Neuronal stem cell (in vitro differentiated cells): Measurements from ENCODE around the gene HOXA5.

Experiments
- DNase-seq: peaks from one replicate; pipeline ENCODE4 v3.0.0-alpha.2; 2013; ENCODE audit warnings: low spot score
- H2AFZ ChIP-seq: one replicate; pipeline ENCODE4 v1.6.1; 2013; ENCODE audit warnings: mild to moderate bottlenecking, low read length, inconsistent platforms
- H2AK5ac ChIP-seq: 2 replicates; pipeline ENCODE4 v1.6.1; 2013; ENCODE audit warnings: low read depth, mild to moderate bottlenecking, inconsistent platforms, low read length, moderate library complexity, mixed read lengths
- H2BK120ac ChIP-seq: 2 replicates; pipeline ENCODE4 v1.6.1; 2013; ENCODE audit warnings: low read depth, mild to moderate bottlenecking, inconsistent platforms, low read length, moderate library complexity, mixed read lengths
- H2BK12ac ChIP-seq: one replicate; pipeline ENCODE4 v1.6.1; 2013; ENCODE audit warnings: low read length, inconsistent platforms
- H2BK15ac ChIP-seq: 2 replicates; pipeline ENCODE4 v1.6.1; 2013; ENCODE audit warnings: mild to moderate bottlenecking, low read length, inconsistent platforms, mixed read lengths
- H2BK5ac ChIP-seq: one replicate; pipeline ENCODE4 v1.6.1; 2013; ENCODE audit warnings: inconsistent platforms, mild to moderate bottlenecking, low read length, moderate library complexity
- H3K14ac ChIP-seq: one replicate; pipeline ENCODE4 v1.6.1; 2013; ENCODE audit warnings: low read length, inconsistent platforms
- H3K18ac ChIP-seq: 2 replicates; pipeline ENCODE4 v1.6.1; 2013; ENCODE audit warnings: low read length, inconsistent platforms
- H3K23ac ChIP-seq: 2 replicates; pipeline ENCODE4 v1.6.1; 2013; ENCODE audit warnings: low read depth, mild to moderate bottlenecking, mixed read lengths, low read length, inconsistent platforms; ENCODE audit not compliant: poor library complexity
- H3K27ac ChIP-seq: replicated peaks from 3 replicates; pipeline ENCODE4 v1.5.1; 2013; ENCODE audit warnings: low read length, inconsistent platforms
- H3K27me3 ChIP-seq, 3 experiments: 2 replicates each; pipeline ENCODE4 v1.6.1; 2013; ENCODE audit warnings: low read length in 3 of 3, mild to moderate bottlenecking in 2 of 3, inconsistent platforms in 1 of 3, low read depth in 1 of 3, mixed read lengths in 1 of 3, moderate library complexity in 1 of 3; ENCODE audit not compliant: control insufficient read depth in 3 of 3, insufficient read depth in 3 of 3
- H3K36me3 ChIP-seq, 2 donors: replicated peaks in 1 of 2; 2 replicates each; pipeline ENCODE4 v1.6.1; 2013; ENCODE audit warnings: low read length in 2 of 2; ENCODE audit not compliant: control insufficient read depth in 2 of 2, insufficient read depth in 2 of 2
- H3K4ac ChIP-seq: 2 replicates; pipeline ENCODE4 v1.6.1; 2013; ENCODE audit warnings: inconsistent platforms, mild to moderate bottlenecking, low read length, moderate library complexity
- H3K4me1 ChIP-seq, 2 donors: 1 replicate in 1 of 2; 2 replicates in 1 of 2; pipeline ENCODE4 v1.6.1; 2013; ENCODE audit warnings: low read length in 2 of 2, low read depth in 1 of 2; ENCODE audit not compliant: control insufficient read depth in 2 of 2, insufficient read depth in 1 of 2
- H3K4me2 ChIP-seq: one replicate; pipeline ENCODE4 v1.6.1; 2013; ENCODE audit warnings: mild to moderate bottlenecking, low read length, inconsistent platforms; ENCODE audit not compliant: insufficient read depth, poor library complexity, severe bottlenecking
- H3K4me3 ChIP-seq, 2 donors: 2 replicates each; pipeline ENCODE4 v1.5.1; 2013; ENCODE audit warnings: low read length in 2 of 2, mild to moderate bottlenecking in 2 of 2, inconsistent platforms in 1 of 2, moderate library complexity in 1 of 2
- H3K79me1 ChIP-seq: one replicate; pipeline ENCODE4 v1.6.1; 2013; ENCODE audit warnings: low read depth, mild to moderate bottlenecking, inconsistent platforms, low read length, moderate library complexity
- H3K9ac ChIP-seq: one replicate; pipeline ENCODE4 v1.6.1; 2013; ENCODE audit warnings: mild to moderate bottlenecking, low read depth, low read length, inconsistent platforms; ENCODE audit not compliant: poor library complexity
- H3K9me3 ChIP-seq, 2 donors: replicated peaks in 1 of 2; 2 replicates each; pipeline versions ENCODE3 to v1.6.1; 2013; ENCODE audit warnings: low read length in 2 of 2, mild to moderate bottlenecking in 2 of 2, inconsistent platforms in 1 of 2, low read depth in 1 of 2, mixed read lengths in 1 of 2, moderate library complexity in 1 of 2; ENCODE audit not compliant: control insufficient read depth in 2 of 2, insufficient read depth in 1 of 2
- H4K8ac ChIP-seq: one replicate; pipeline ENCODE4 v1.6.1; 2013; ENCODE audit warnings: low read depth, mild to moderate bottlenecking, inconsistent platforms, low read length, moderate library complexity
- H4K91ac ChIP-seq: one replicate; pipeline ENCODE4 v1.6.1; 2013; ENCODE audit warnings: low read length, low read depth, mild to moderate bottlenecking, inconsistent platforms; ENCODE audit not compliant: poor library complexity
- WGBS, 2 donors: extraction: QIAGEN DNeasy Blood & Tissue Kit; methylation state at CpG; one replicate each; pipeline ENCODE4 v1.1.7; 2013; ENCODE audit warnings: missing lambda C conversion rate in 2 of 2, mixed read lengths in 1 of 2; ENCODE audit not compliant: insufficient read length in 2 of 2, insufficient replicate concordance in 1 of 2; ENCODE audit errors: extremely low coverage in 2 of 2; 5-methylcytosine and 5-hydroxymethylcytosine counted together

HOXA5 gene

DNA sequence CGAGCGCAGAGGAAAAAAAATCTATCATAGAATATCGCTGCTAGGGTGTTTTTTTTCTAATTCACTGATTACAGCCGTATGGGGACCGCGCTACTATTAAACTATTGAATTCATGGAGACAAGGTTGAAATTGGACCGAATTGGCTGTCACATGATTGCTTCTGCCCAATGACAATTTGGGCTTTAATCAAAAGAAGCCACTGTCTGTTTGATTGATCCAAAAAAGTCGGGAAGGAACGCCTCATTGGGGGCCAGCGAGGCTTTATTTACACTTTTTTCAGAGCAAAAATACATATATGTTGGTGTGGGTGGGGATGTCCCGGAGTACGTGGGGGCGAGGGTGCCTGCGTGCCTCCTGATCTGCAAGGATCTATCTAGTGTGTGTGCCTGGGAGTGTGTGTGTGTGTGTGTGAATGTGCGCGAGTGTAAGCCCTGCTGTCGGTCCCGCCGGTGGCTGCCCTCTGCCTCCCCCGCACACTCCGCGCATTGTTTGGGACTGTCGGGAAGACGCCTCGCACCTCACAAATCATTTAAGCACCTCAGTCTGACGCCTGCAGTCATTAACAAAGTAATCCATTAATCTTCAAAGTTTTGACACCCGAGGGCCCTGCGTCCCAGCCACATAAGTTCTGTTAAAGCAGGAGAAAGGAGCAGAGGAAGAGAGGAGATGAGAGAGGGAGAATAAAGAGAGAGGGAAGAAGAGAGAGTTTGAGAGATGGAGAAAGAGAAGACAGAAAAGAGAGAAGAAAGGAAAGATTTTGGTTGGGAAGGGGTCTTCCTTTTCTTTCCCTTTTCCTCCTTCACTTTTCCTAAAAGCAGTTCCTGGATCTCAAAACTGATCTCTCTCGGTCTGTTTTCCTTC lies 40.7 kb downstream of the HOXA5 start, which contains the start of gene HOXA2:
HOXA2 (minus strand) TSS at position 103 of the 862 bp plus-strand sequence. CDS start 183 bp downstream, outside the sequence.
- Histone ChIP-seq H3K9ac (no peak within 1 kb of the TSS), H3K36me3 (no peaks in the 10 kb centered on the region), H4K8ac (no peak within 1 kb of the TSS), H2BK5ac (no peak within 1 kb of the TSS), H3K27me3 (peaks cover 70 to 100% (median 90%) of the 10 kb centered on the region in 3 experiments), H3K79me1 (no peaks in the 10 kb centered on the region), H2AK5ac (no peak within 1 kb of the TSS), H3K9me3 (peaks cover 0 to 2% of the 10 kb centered on the region in 2 donors), H2BK120ac (no peak within 1 kb of the TSS), H2BK12ac (no peak within 1 kb of the TSS), H3K4me3 (no peak within 1 kb of the TSS), H3K14ac (no peak within 1 kb of the TSS), H3K4ac (no peak within 1 kb of the TSS), H3K23ac (peak within 1 kb of the TSS; percentile 61), H3K4me1 (peaks cover 0 to 1% of the 10 kb centered on the region in 2 donors), H2AFZ (peak within 1 kb of the TSS; percentile 22), H2BK15ac (no peak within 1 kb of the TSS), H3K4me2 (no peak within 1 kb of the TSS), H3K27ac (no peak within 1 kb of the TSS), H4K91ac (no peak within 1 kb of the TSS), H3K18ac (peak within 1 kb of the TSS; percentile 61)
- DNase-seq, result no peak
- WGBS, 2 donors, result no CpG with 5 or more reads among the region's 29 CpGs

DNA sequence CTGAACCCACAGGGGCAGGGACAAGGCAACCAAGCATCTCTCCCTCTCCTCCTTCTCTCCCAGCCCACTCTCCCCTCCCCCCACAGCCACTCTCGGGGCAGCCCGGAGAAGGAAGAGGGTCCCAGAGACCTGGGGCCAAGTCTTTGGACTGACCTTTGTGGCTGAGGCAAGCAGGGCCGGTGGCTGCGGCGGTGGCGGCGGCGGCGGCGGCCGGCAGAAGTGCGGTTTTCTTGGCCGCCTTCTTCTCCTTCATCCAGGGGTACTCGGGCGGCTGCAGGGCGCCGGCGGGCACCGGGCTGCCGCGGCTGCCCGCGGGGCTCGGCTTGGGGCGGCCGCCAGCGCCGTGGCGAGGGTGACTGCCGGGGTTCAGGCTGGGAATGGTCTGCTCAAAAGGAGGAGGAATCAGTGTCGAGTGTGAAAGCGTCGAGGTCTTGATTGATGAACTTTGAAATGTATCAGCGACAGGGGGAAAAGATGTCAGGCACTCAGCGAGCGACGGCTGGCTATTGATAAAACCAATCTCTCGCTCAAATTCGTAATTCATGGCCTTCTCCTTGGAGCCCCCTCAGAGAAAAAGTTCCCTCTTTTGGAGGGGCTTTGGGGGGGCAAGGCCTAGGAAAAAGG lies 41.4 kb downstream of the HOXA5 start:
- Histone ChIP-seq H3K27ac (no peak overlapping the region), H3K4me2 (no peak overlapping the region), H3K36me3 (no peaks in the 10 kb centered on the region), H3K79me1 (no peaks in the 10 kb centered on the region), H2BK12ac (no peak overlapping the region), H2BK5ac (no peak overlapping the region), H3K9me3 (peaks cover 0 to 2% of the 10 kb centered on the region in 2 donors), H2AK5ac (no peak overlapping the region), H3K4me1 (peaks cover 0 to 1% of the 10 kb centered on the region in 2 donors), H3K9ac (no peak overlapping the region), H4K91ac (no peak overlapping the region), H3K18ac (peak overlapping the region; percentile 61), H3K27me3 (peaks cover 72 to 100% (median 93%) of the 10 kb centered on the region in 3 experiments), H2BK15ac (no peak overlapping the region), H2BK120ac (no peak overlapping the region), H3K23ac (peak overlapping the region; percentile 61), H3K14ac (no peak overlapping the region), H3K4ac (no peak overlapping the region), H4K8ac (no peak overlapping the region), H2AFZ (peak overlapping the region; percentile 22), H3K4me3 (no peak overlapping the region)
- DNase-seq, result no peak
- no CpG with 5 or more reads among the region's 39 CpGs for WGBS, 2 donors

DNA sequence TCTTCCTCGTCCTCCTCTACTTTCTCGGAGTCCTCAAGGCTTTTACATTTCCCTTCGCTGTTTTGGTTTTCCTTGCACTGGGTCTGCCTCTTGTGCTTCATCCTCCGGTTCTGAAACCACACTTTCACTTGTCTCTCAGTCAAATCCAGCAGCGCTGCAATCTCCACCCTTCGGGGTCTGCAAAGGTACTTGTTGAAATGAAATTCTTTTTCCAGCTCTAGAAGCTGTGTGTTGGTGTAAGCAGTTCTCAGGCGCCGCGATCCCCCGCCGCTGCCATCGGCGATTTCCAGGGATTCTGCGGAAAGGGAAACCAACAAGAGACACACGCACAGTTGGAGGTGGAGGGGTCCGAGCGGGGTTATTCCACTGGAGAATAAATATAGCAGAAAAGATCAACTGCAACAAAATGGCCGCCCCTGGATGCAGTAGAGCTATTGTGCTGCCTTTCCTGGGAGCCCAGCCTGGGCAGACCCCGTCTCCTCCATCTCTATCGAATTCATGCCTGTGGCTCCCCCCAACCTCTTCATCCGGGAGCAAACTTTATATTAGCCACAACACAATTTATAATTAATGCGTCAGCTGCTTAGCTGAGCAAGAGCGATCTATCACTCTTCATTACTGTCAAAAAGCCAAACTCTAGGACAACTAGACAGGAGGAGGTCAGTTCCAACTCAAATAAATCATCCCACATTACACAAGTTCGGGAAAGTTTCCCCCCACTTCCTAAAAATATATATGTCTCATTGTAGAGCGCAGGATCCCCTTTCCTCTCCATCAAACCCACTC lies 42.1 kb downstream of the HOXA5 start:
- Histone ChIP-seq H3K23ac (no peak overlapping the region), H3K18ac (no peak overlapping the region), H3K27me3 (peaks cover 74 to 100% (median 93%) of the 10 kb centered on the region in 3 experiments), H3K27ac (no peak overlapping the region), H4K8ac (no peak overlapping the region), H3K4me1 (peaks cover 0 to 1% of the 10 kb centered on the region in 2 donors), H3K4me3 (no peak overlapping the region), H3K4ac (no peak overlapping the region), H2BK120ac (no peak overlapping the region), H2BK5ac (no peak overlapping the region), H2BK12ac (no peak overlapping the region), H2BK15ac (no peak overlapping the region), H2AFZ (peak overlapping the region; percentile 22), H3K14ac (no peak overlapping the region), H2AK5ac (no peak overlapping the region), H4K91ac (no peak overlapping the region), H3K9ac (no peak overlapping the region), H3K9me3 (peaks cover 0 to 2% of the 10 kb centered on the region in 2 donors), H3K36me3 (no peaks in the 10 kb centered on the region), H3K79me1 (no peaks in the 10 kb centered on the region), H3K4me2 (peak overlapping the region; percentile 13)
- no CpG with 5 or more reads among the region's 25 CpGs for WGBS, 2 donors
- DNase-seq, result no peak
